Measurements from ENCODE around the gene PAM.

DNA sequence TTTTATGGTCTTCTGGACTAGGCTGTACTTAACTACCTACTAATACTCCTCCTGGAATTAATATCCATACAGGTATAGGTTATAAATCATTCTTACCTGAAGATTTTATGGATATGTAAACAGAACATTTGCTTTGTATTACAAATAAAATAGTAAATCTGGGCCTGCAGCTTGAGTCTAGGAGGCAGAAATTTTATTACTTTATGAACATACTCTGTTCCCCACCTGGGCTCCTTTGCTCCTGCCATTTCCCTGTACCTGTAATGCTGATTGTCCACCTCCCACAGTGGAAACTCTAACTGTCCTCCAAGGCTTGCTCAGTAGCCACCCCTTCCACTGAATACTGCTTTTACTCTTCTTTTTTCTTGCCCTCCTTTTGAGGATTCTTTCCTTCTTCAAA is 108.0 kb downstream of the PAM start:
- no peak for TF ChIP-seq POLR2A (IDR thresholded peaks at IDR 0.05)
- TF ChIP-seq, protein P1, sequence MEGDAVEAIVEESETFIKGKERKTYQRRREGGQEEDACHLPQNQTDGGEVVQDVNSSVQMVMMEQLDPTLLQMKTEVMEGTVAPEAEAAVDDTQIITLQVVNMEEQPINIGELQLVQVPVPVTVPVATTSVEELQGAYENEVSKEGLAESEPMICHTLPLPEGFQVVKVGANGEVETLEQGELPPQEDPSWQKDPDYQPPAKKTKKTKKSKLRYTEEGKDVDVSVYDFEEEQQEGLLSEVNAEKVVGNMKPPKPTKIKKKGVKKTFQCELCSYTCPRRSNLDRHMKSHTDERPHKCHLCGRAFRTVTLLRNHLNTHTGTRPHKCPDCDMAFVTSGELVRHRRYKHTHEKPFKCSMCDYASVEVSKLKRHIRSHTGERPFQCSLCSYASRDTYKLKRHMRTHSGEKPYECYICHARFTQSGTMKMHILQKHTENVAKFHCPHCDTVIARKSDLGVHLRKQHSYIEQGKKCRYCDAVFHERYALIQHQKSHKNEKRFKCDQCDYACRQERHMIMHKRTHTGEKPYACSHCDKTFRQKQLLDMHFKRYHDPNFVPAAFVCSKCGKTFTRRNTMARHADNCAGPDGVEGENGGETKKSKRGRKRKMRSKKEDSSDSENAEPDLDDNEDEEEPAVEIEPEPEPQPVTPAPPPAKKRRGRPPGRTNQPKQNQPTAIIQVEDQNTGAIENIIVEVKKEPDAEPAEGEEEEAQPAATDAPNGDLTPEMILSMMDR (IDR thresholded peaks at IDR 0.05): no peak
